ENCODE results near the gene REXO5.
A peak's percentile ranks its signal among the peaks of the same experiment; 100 is the strongest.

Gene REXO5

DNA sequence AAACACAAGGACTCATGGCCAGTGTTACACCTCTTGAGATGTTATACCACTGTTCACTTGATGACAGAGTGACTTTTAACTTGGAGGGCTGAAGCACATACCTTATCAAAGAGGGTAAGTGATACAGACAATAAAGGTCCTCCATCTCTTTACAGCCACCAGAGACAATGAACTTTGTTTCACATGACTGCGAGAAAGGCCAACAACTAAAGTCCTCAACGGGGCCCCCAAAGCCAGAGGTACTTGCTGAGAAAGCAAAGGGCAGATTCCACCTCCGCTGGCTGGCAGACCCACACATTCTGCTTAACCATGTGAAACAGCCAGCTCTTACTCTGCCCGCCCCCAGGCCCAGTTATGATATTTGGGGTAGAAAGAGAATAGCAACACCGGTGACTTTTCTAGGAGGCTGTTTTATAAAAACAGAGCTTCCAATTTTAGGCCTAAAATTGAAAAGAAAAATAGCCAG is 72.4 kb downstream of the REXO5 start:
- no peak overlapping the region for H3K18ac ChIP-seq (ENCODE audit: low read length)
- H3K9ac ChIP-seq (ENCODE audit: low read length) = no peak overlapping the region
- no peak overlapping the region for H3K4ac ChIP-seq (ENCODE audit: low read depth, low read length)
- H3K4me1 ChIP-seq (ENCODE audit: control insufficient read depth, low read depth, low read length) = peaks cover 11% of the 10 kb centered on the region
- no peak overlapping the region for H3K23ac ChIP-seq (ENCODE audit: low read length)
- peaks cover 13% of the 10 kb centered on the region for H3K79me1 ChIP-seq (ENCODE audit: low read length)
- no peak overlapping the region for H2AK5ac ChIP-seq (ENCODE audit: low read length)
- peaks cover 9% of the 10 kb centered on the region for H3K79me2 ChIP-seq (ENCODE audit: control insufficient read depth, insufficient read depth, low read length)
- no peak overlapping the region for H4K8ac ChIP-seq (ENCODE audit: low read depth, low read length)
- no CpG with 5 or more reads among the region's 5 CpGs for WGBS (ENCODE audit: extremely low coverage, insufficient coverage, low lambda C conversion rate)
- no peak overlapping the region for H3K4me2 ChIP-seq (ENCODE audit: low read length)
- H4K5ac ChIP-seq (ENCODE audit: low read length) = no peak overlapping the region
- H3K36me3 ChIP-seq (ENCODE audit: control insufficient read depth, insufficient read depth, low read length) = no peaks in the 10 kb centered on the region
- no peak overlapping the region for H2BK15ac ChIP-seq (replicated peaks; ENCODE audit: low read depth)
- H3K27me3 ChIP-seq (ENCODE audit: insufficient read depth, low read length, poor library complexity) = no peaks in the 10 kb centered on the region
- no peak for DNase-seq
- no peak overlapping the region for H2BK5ac ChIP-seq (ENCODE audit: low read length)
- no peak overlapping the region for H3K27ac ChIP-seq (ENCODE audit: low read depth, low read length)
- H3K56ac ChIP-seq (ENCODE audit: low read length) = no peak overlapping the region
- no peak overlapping the region for H3K4me3 ChIP-seq (ENCODE audit: low read length)
- no peak overlapping the region for H2BK120ac ChIP-seq (ENCODE audit: low read depth, low read length)

DNA sequence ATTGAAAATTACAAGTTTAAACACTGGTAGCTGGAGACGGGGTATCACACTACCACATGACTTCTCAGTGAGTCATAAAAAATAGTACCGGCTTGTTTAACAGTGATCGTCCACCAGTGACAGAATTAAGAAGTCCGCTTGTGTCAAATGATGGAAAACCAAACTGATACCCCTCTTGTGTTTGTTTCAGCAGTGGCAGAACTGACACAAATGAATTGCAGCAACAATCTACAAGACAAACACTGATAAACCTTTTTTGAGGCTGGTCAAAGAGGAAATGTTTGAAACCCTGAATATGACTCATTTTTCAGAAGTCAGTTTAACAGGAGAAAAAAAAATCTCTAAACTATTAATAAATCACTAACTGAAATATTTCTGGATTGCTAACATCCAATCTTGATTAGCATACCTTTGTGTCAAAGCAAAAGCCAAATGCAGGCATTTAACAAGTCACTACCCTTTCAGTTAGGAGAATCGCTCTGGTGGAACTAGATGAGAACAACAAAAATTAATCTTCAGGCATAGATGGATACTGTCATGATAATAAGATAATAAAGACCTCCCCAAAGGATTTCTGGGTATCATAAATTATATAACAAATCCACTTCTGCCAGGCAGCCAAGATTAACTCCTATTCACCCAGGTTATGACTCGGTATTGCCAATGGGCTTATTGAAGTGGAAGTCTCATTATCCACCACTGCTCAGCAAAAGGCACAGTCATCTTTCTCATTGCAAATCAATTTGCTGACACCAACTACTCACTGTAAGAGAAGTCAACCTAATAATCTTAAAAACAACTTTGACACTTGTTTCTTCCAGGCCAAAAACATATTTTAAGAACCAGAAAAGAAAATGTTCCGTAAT is 73.1 kb downstream of the REXO5 start:
- Histone ChIP-seq H2BK15ac (replicated peaks; ENCODE audit: low read depth) (no peak overlapping the region), H4K5ac (ENCODE audit: low read length) (no peak overlapping the region), H3K9ac (ENCODE audit: low read length) (no peak overlapping the region), H3K56ac (ENCODE audit: low read length) (no peak overlapping the region), H3K79me2 (ENCODE audit: control insufficient read depth, insufficient read depth, low read length) (peaks cover 10% of the 10 kb centered on the region), H3K4ac (ENCODE audit: low read depth, low read length) (no peak overlapping the region), H2BK120ac (ENCODE audit: low read depth, low read length) (no peak overlapping the region), H3K4me2 (ENCODE audit: low read length) (no peak overlapping the region), H3K79me1 (ENCODE audit: low read length) (peaks cover 12% of the 10 kb centered on the region), H3K4me1 (ENCODE audit: control insufficient read depth, low read depth, low read length) (peaks cover 4% of the 10 kb centered on the region), H3K4me3 (ENCODE audit: low read length) (no peak overlapping the region), H3K27ac (ENCODE audit: low read depth, low read length) (no peak overlapping the region), H3K23ac (ENCODE audit: low read length) (no peak overlapping the region), H3K18ac (ENCODE audit: low read length) (peak overlapping the region; percentile 60), H3K36me3 (ENCODE audit: control insufficient read depth, insufficient read depth, low read length) (no peaks in the 10 kb centered on the region), H2BK5ac (ENCODE audit: low read length) (no peak overlapping the region), H2AK5ac (ENCODE audit: low read length) (no peak overlapping the region), H3K27me3 (ENCODE audit: insufficient read depth, low read length, poor library complexity) (no peaks in the 10 kb centered on the region), H4K8ac (ENCODE audit: low read depth, low read length) (peak overlapping the region; percentile 40)
- DNase-seq = no peak
- no CpG with 5 or more reads among the region's 7 CpGs for WGBS (ENCODE audit: extremely low coverage, insufficient coverage, low lambda C conversion rate)

DNA sequence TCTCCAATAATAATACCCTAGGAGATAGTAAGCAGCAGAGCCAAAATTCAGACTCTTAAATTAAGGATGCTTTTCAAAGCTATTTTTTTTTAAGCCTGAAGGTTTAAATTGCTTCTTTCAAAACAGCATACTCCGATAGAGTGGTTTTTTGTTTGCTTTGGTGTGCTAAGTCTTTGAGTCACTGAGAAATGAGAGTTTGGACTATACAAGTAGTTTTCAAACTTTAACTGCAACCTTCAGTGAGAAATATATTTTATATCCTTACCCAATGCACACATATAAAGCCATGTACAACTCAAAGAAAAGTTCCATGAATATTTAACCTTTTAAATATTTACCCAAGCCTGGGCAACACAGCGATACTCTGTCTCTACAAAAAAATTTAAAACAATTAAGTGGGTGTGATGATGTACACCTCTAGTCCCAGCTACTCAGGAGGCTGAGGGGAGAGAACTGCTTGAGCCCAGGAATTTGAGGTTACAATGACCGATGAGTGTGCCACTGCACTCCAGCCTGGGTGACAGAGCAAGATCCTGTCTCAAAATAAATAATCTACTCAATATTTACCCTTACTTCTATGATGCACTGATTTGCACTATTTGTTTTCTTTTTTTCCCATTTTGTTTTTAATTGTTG is 74.7 kb downstream of the REXO5 start:
- Histone ChIP-seq H3K36me3 (ENCODE audit: control insufficient read depth, insufficient read depth, low read length) (no peaks in the 10 kb centered on the region), H2BK120ac (ENCODE audit: low read depth, low read length) (no peak overlapping the region), H3K56ac (ENCODE audit: low read length) (no peak overlapping the region), H4K8ac (ENCODE audit: low read depth, low read length) (no peak overlapping the region), H2BK5ac (ENCODE audit: low read length) (no peak overlapping the region), H2BK15ac (replicated peaks; ENCODE audit: low read depth) (no peak overlapping the region), H3K4me3 (ENCODE audit: low read length) (no peak overlapping the region), H3K4ac (ENCODE audit: low read depth, low read length) (no peak overlapping the region), H3K23ac (ENCODE audit: low read length) (no peak overlapping the region), H3K27me3 (ENCODE audit: insufficient read depth, low read length, poor library complexity) (no peaks in the 10 kb centered on the region), H3K4me1 (ENCODE audit: control insufficient read depth, low read depth, low read length) (peaks cover 2% of the 10 kb centered on the region), H3K27ac (ENCODE audit: low read depth, low read length) (no peak overlapping the region), H3K9ac (ENCODE audit: low read length) (no peak overlapping the region), H3K18ac (ENCODE audit: low read length) (no peak overlapping the region), H4K5ac (ENCODE audit: low read length) (no peak overlapping the region), H3K79me1 (ENCODE audit: low read length) (peaks cover 13% of the 10 kb centered on the region), H3K4me2 (ENCODE audit: low read length) (no peak overlapping the region), H3K79me2 (ENCODE audit: control insufficient read depth, insufficient read depth, low read length) (peaks cover 10% of the 10 kb centered on the region), H2AK5ac (ENCODE audit: low read length) (no peak overlapping the region)
- DNase-seq = no peak
- WGBS (ENCODE audit: extremely low coverage, insufficient coverage, low lambda C conversion rate) = no CpG with 5 or more reads among the region's 3 CpGs

DNA sequence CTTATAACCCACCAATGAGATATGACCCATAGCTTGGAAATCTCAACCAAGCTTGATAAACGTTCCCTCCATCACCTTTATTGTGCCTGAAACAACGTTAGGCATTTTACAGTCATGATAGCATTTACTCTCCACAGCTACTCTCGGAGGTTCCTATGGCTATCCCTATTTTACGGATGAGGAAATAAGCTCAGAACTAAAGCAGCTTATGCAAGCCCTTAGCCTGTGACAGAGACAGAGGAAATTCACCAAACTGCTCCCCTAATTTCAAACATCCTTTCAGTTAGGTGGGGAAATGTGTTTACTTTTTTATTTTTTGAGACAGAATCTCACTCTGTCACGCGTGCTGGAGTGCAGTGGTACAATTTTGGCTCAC is 75.2 kb downstream of the REXO5 start:
- no peak overlapping the region for H3K4me2 ChIP-seq (ENCODE audit: low read length)
- H3K27me3 ChIP-seq (ENCODE audit: insufficient read depth, low read length, poor library complexity) = no peaks in the 10 kb centered on the region
- H4K8ac ChIP-seq (ENCODE audit: low read depth, low read length) = no peak overlapping the region
- no peak for DNase-seq
- no peaks in the 10 kb centered on the region for H3K36me3 ChIP-seq (ENCODE audit: control insufficient read depth, insufficient read depth, low read length)
- no peak overlapping the region for H2BK15ac ChIP-seq (replicated peaks; ENCODE audit: low read depth)
- peaks cover 10% of the 10 kb centered on the region for H3K79me2 ChIP-seq (ENCODE audit: control insufficient read depth, insufficient read depth, low read length)
- no peak overlapping the region for H3K4ac ChIP-seq (ENCODE audit: low read depth, low read length)
- no peak overlapping the region for H4K5ac ChIP-seq (ENCODE audit: low read length)
- H3K79me1 ChIP-seq (ENCODE audit: low read length) = peaks cover 13% of the 10 kb centered on the region
- no peak overlapping the region for H2BK5ac ChIP-seq (ENCODE audit: low read length)
- peak overlapping the region; percentile 59 for H3K23ac ChIP-seq (ENCODE audit: low read length)
- H3K9ac ChIP-seq (ENCODE audit: low read length) = no peak overlapping the region
- H3K4me3 ChIP-seq (ENCODE audit: low read length) = no peak overlapping the region
- no peak overlapping the region for H2AK5ac ChIP-seq (ENCODE audit: low read length)
- no peak overlapping the region for H2BK120ac ChIP-seq (ENCODE audit: low read depth, low read length)
- H3K18ac ChIP-seq (ENCODE audit: low read length) = no peak overlapping the region
- no CpG with 5 or more reads among the region's 6 CpGs for WGBS (ENCODE audit: extremely low coverage, insufficient coverage, low lambda C conversion rate)
- H3K56ac ChIP-seq (ENCODE audit: low read length) = no peak overlapping the region
- peaks cover 2% of the 10 kb centered on the region for H3K4me1 ChIP-seq (ENCODE audit: control insufficient read depth, low read depth, low read length)
- no peak overlapping the region for H3K27ac ChIP-seq (ENCODE audit: low read depth, low read length)

DNA sequence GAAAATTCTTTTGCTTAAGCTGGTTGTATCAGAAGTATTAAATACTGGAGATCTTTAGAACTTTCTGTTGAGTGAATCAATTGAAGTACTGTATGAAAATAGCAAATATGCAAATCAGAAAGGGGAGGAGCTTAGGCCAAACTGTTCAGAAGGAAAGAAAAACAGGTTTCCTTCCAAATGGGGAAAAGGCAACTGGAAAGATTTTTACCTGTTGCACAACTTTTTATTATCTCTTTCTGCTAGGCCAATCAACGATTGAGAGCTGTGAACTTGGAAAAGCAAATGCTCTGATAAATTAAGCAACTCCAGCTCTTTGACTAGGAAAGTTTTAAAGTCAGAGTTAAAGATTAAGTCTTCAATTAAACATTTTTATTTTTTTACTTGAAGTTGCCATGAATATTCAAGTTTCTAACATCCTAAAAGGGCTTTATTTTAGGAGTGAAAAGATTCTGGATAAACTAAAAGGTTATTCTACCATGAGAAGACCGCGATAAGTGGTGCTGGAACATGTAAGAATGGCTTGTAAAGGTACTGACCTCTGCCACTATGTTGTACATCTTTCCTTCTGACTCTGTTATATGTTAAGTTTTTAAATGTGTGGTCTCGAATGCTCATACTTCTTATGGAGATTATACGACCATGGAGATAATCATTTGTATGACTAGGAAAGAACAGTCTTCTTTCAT is 77.4 kb downstream of the REXO5 start:
- Histone ChIP-seq H3K79me1 (ENCODE audit: low read length) (peaks cover 9% of the 10 kb centered on the region), H2BK5ac (ENCODE audit: low read length) (no peak overlapping the region), H3K4ac (ENCODE audit: low read depth, low read length) (no peak overlapping the region), H3K27ac (ENCODE audit: low read depth, low read length) (no peak overlapping the region), H4K5ac (ENCODE audit: low read length) (no peak overlapping the region), H3K4me3 (ENCODE audit: low read length) (no peak overlapping the region), H3K4me1 (ENCODE audit: control insufficient read depth, low read depth, low read length) (peaks cover 2% of the 10 kb centered on the region), H2BK15ac (replicated peaks; ENCODE audit: low read depth) (no peak overlapping the region), H3K23ac (ENCODE audit: low read length) (no peak overlapping the region), H3K9ac (ENCODE audit: low read length) (no peak overlapping the region), H2AK5ac (ENCODE audit: low read length) (no peak overlapping the region), H3K27me3 (ENCODE audit: insufficient read depth, low read length, poor library complexity) (no peaks in the 10 kb centered on the region), H3K4me2 (ENCODE audit: low read length) (no peak overlapping the region), H3K36me3 (ENCODE audit: control insufficient read depth, insufficient read depth, low read length) (no peaks in the 10 kb centered on the region), H3K56ac (ENCODE audit: low read length) (no peak overlapping the region), H3K79me2 (ENCODE audit: control insufficient read depth, insufficient read depth, low read length) (peaks cover 5% of the 10 kb centered on the region), H2BK120ac (ENCODE audit: low read depth, low read length) (no peak overlapping the region), H3K18ac (ENCODE audit: low read length) (no peak overlapping the region), H4K8ac (ENCODE audit: low read depth, low read length) (no peak overlapping the region)
- WGBS (ENCODE audit: extremely low coverage, insufficient coverage, low lambda C conversion rate) = no CpG with 5 or more reads among the region's 5 CpGs
- no peak for DNase-seq
